Liver (tissue), 9 donors: ENCODE results near the gene FBXO47. TPM values are rescaled to one million over a fixed set of nuclear protein-coding genes. Genes with fewer than 3 reads are reported as not detected.

Source experiments
- DNase-seq: peaks from one replicate; pipeline ENCODE4 v3.0.0-alpha.2; 2017; ENCODE audit warnings: low spot score
- H3K27ac ChIP-seq, 2 donors: one replicate each; pipeline ENCODE4 v1.7.0; 2013; ENCODE audit warnings: inconsistent platforms in 2 of 2, low read length in 2 of 2, control low read depth in 1 of 2, low read depth in 1 of 2, mild to moderate bottlenecking in 1 of 2
- H3K27me3 ChIP-seq, 4 donors: one replicate each; pipeline versions ENCODE4 v1.6.1 to v1.7.0; 2013; ENCODE audit warnings: low read length in 3 of 4, inconsistent platforms in 1 of 4, mild to moderate bottlenecking in 1 of 4, moderate library complexity in 1 of 4; ENCODE audit not compliant: control insufficient read depth in 4 of 4, insufficient read depth in 4 of 4
- H3K36me3 ChIP-seq, 4 donors: one replicate each; pipeline versions ENCODE4 v1.6.1 to v1.7.0; 2013; ENCODE audit warnings: low read length in 3 of 4, mild to moderate bottlenecking in 3 of 4, low read depth in 1 of 4, moderate library complexity in 1 of 4; ENCODE audit not compliant: control insufficient read depth in 4 of 4, insufficient read depth in 3 of 4
- H3K4me1 ChIP-seq, 4 donors: one replicate each; pipeline versions ENCODE4 v1.6.1 to v1.7.0; 2013; ENCODE audit warnings: low read length in 3 of 4, mild to moderate bottlenecking in 3 of 4, moderate library complexity in 1 of 4; ENCODE audit not compliant: control insufficient read depth in 4 of 4, insufficient read depth in 4 of 4
- H3K4me3 ChIP-seq, 3 donors: one replicate each; pipeline versions ENCODE4 v1.6.1 to v1.7.0; 2013; ENCODE audit warnings: low read length in 3 of 3, control low read depth in 1 of 3, low read depth in 1 of 3, mild to moderate bottlenecking in 1 of 3
- H3K9ac ChIP-seq, 2 donors: one replicate each; pipeline ENCODE4 v1.7.0; 2013; ENCODE audit warnings: low read length in 2 of 2, mild to moderate bottlenecking in 2 of 2, moderate library complexity in 2 of 2, control low read depth in 1 of 2, low read depth in 1 of 2
- H3K9me3 ChIP-seq, 4 donors: one replicate each; pipeline versions ENCODE4 v1.6.1 to v1.7.0; 2013; ENCODE audit warnings: low read length in 3 of 4; ENCODE audit not compliant: control insufficient read depth in 4 of 4
- CTCF ChIP-seq: fragments of 150-350 bp; IDR thresholded peaks from 2 replicates; pipeline ENCODE4 v1.5.1; 2017; ENCODE audit warnings: improper control_type of control experiment, low read depth, low read length; ENCODE audit not compliant: missing input control
- EGR1 ChIP-seq, 2 donors: IDR thresholded peaks; 2 replicates each; pipeline ENCODE4 v1.6.1; 2016 to 2018; ENCODE audit warnings: antibody characterized with exemption in 2 of 2, low read depth in 2 of 2
- FOXA1 ChIP-seq: IDR thresholded peaks from 2 replicates; pipeline ENCODE4 v1.6.1; 2016; ENCODE audit warnings: antibody characterized with exemption
- FOXA2 ChIP-seq: IDR thresholded peaks from 2 replicates; pipeline ENCODE4 v1.6.1; 2016; ENCODE audit warnings: antibody characterized with exemption
- GABPA ChIP-seq, 2 donors: IDR thresholded peaks in 1 of 2; conservative IDR thresholded peaks in 1 of 2; 2 replicates each; pipeline ENCODE4 v1.6.1; 2016; ENCODE audit warnings: antibody characterized with exemption in 2 of 2, mild to moderate bottlenecking in 1 of 2, moderate library complexity in 1 of 2
- HNF4A ChIP-seq, 2 donors: conservative IDR thresholded peaks; 2 replicates each; pipeline ENCODE4 v1.6.1; 2016; ENCODE audit warnings: antibody characterized with exemption in 2 of 2, mild to moderate bottlenecking in 2 of 2
- HNF4G ChIP-seq: IDR thresholded peaks from 2 replicates; pipeline ENCODE4 v1.6.1; 2016; ENCODE audit warnings: antibody characterized with exemption
- JUND ChIP-seq, 2 donors: IDR thresholded peaks; 2 replicates each; pipeline ENCODE4 v1.6.1; 2016; ENCODE audit warnings: antibody characterized with exemption in 2 of 2
- NR2F2 ChIP-seq: IDR thresholded peaks from 2 replicates; pipeline ENCODE4 v1.6.1; 2016; ENCODE audit warnings: antibody characterized with exemption
- RAD21 ChIP-seq, 2 donors: IDR thresholded peaks; 2 replicates each; pipeline ENCODE4 v1.6.1; 2016; ENCODE audit warnings: antibody characterized with exemption in 2 of 2, mild to moderate bottlenecking in 2 of 2
- REST ChIP-seq: IDR thresholded peaks from 2 replicates; pipeline ENCODE4 v1.6.1; 2016; ENCODE audit warnings: antibody characterized with exemption, mild to moderate bottlenecking
- RXRA ChIP-seq, 2 donors: IDR thresholded peaks; 2 replicates each; pipeline ENCODE4 v1.6.1; 2017 to 2018; ENCODE audit warnings: antibody characterized with exemption in 2 of 2, mild to moderate bottlenecking in 1 of 2
- SP1 ChIP-seq: IDR thresholded peaks from 2 replicates; pipeline ENCODE4 v1.6.1; 2018; ENCODE audit warnings: antibody characterized with exemption, mild to moderate bottlenecking
- TAF1 ChIP-seq: conservative IDR thresholded peaks from 2 replicates; pipeline ENCODE4 v1.6.1; 2016; ENCODE audit warnings: antibody characterized with exemption, mild to moderate bottlenecking
- YY1 ChIP-seq: IDR thresholded peaks from 2 replicates; pipeline ENCODE4 v1.6.1; 2016; ENCODE audit warnings: antibody characterized with exemption, mild to moderate bottlenecking
- ZBTB33 ChIP-seq: IDR thresholded peaks from 2 replicates; pipeline ENCODE4 v1.6.1; 2016; ENCODE audit warnings: antibody characterized with exemption
- WGBS: extraction: QIAGEN DNeasy Blood & Tissue Kit; methylation state at CpG from one replicate; pipeline ENCODE4 v1.1.7; 2013; 5-methylcytosine and 5-hydroxymethylcytosine counted together
- polyA plus RNA-seq, 2 donors: library from polyadenylated mRNA; stranded (reverse) in 1 of 2; unstranded in 1 of 2; fragments of 200-250 nt in 1 of 2; fragments of >200 nt in 1 of 2; fragmentation: Nextera tagmentation in 1 of 2; extraction: Ambion mirVana in 1 of 2; gene quantifications; one replicate each; pipeline versions ENCODE4 v1.2.1 to v1.2.3, GENCODE V29; 2013 to 2015
- total RNA-seq, 2 donors: library from RNA; depleted of rRNA; stranded (reverse); fragments of >200 nt; gene quantifications; one replicate each; pipeline ENCODE4 v1.2.3, GENCODE V29; 2014
- donor health status: healthy.
- donor health status: healthy.
- donor health status: healthy.
- donor health status: healthy.
- donor health status: healthy.

The FBXO47 gene
- total and polyA plus RNA-seq, 4 donors = not detected

DNA sequence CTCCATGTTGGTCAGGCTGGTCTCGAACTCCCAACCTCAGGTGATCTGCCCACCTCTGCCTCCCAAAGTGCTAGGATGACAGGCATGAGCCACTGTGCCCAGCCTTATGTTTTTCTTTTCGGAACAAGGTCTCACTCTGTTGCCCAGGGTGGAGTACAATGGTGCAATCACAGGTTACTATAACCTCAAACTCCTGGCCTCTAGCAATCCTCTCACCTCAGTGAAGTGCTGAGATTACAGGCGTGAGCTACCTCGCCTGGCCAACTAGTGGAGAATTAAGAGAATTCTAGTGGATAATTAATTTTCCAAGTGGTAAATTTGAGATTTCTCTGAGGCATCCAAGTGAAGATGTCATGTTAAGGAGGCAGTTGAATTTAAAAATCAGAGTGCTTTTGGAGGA is 2.9 kb upstream of the FBXO47 start:
- WGBS = 65% methylated on average over 4 of the region's 4 CpGs
- no peaks in the 10 kb centered on the region for H3K9me3 ChIP-seq

GRCh38 chr17:38969281-38969680 is 2.1 kb upstream of the FBXO47 start:
- H3K9ac ChIP-seq = no peak overlapping the region
- no peak overlapping the region for H3K27ac ChIP-seq
- no peaks in the 10 kb centered on the region for H3K27me3 ChIP-seq
- peaks cover 0 to 2% (median 0%) of the 10 kb centered on the region in 4 donors for H3K4me1 ChIP-seq
- H3K9me3 ChIP-seq = no peaks in the 10 kb centered on the region
- no peak for DNase-seq
- no peaks in the 10 kb centered on the region for H3K36me3 ChIP-seq
- WGBS = 57% methylated on average over 4 of the region's 4 CpGs
- TF ChIP-seq NR2F2 = no peak
- no peak for TF ChIP-seq TAF1
- TF ChIP-seq RXRA (IDR thresholded peaks at IDR 0.05) = no peak
- no peak for TF ChIP-seq FOXA2
- no peak for TF ChIP-seq FOXA1
- TF ChIP-seq HNF4G = no peak
- no peak for TF ChIP-seq HNF4A (conservative IDR thresholded peaks at IDR 0.05)
- TF ChIP-seq GABPA (IDR thresholded peaks at IDR 0.05 in 1 of 2, conservative IDR thresholded peaks at IDR 0.05 in 1 of 2) = no peak
- H3K4me3 ChIP-seq = no peak overlapping the region

More for the DNA sequence above, 2.9 kb upstream of the FBXO47 start:
- Histone ChIP-seq H3K4me3 (no peak overlapping the region), H3K27me3 (no peaks in the 10 kb centered on the region), H3K4me1 (peaks cover 0 to 2% (median 0%) of the 10 kb centered on the region in 4 donors), H3K27ac (no peak overlapping the region), H3K9ac (no peak overlapping the region), H3K36me3 (no peaks in the 10 kb centered on the region)
- DNase-seq = no peak
- TF ChIP-seq ZBTB33 (no peak), RXRA (IDR thresholded peaks at IDR 0.05) (no peak), RAD21 (IDR thresholded peaks at IDR 0.05) (no peak), YY1 (no peak), EGR1 (IDR thresholded peaks at IDR 0.05; ENCODE audit: low read depth in 2 of 2) (no peak), FOXA1 (no peak)

- no peaks in the 10 kb centered on the region for H3K9me3 ChIP-seq
- no peaks in the 10 kb centered on the region for H3K36me3 ChIP-seq
- no peaks in the 10 kb centered on the region for H3K4me1 ChIP-seq
- DNase-seq = no peak
- WGBS = 74% methylated on average over 4 of the region's 4 CpGs
- no peak overlapping the region for H3K9ac ChIP-seq
- no peak for TF ChIP-seq TAF1
- TF ChIP-seq YY1 = no peak
- no peak for TF ChIP-seq SP1
- TF ChIP-seq RXRA (IDR thresholded peaks at IDR 0.05) = no peak
- no peak for TF ChIP-seq REST
- no peak for TF ChIP-seq FOXA1
- TF ChIP-seq HNF4G = no peak
- TF ChIP-seq NR2F2 = no peak
- no peak for TF ChIP-seq CTCF
- TF ChIP-seq HNF4A (conservative IDR thresholded peaks at IDR 0.05) = no peak
- no peak for TF ChIP-seq JUND (IDR thresholded peaks at IDR 0.05)
- no peak overlapping the region for H3K27ac ChIP-seq
- no peak overlapping the region for H3K4me3 ChIP-seq
- no peaks in the 10 kb centered on the region for H3K27me3 ChIP-seq
Observed at GRCh38 chr17:38961413-38961812, 5.8 kb downstream of the FBXO47 start.
